Fibroblast of skin of back (primary cell): ENCODE measurements around the gene HS3ST5.
"Not testable (repeated sequence)": the region's sequence is repeated elsewhere in the genome, so short reads cannot be mapped to it uniquely, and the experiment has no call there.

Experiments used
- DNase-seq: peaks from one replicate; pipeline ENCODE4 v3.0.0-alpha.2; 2013

HS3ST5 gene

GRCh38 chr6:114274836-114275235 is 68.0 kb downstream of the HS3ST5 start:
- DNase-seq, result no peak

- no peak for DNase-seq
Observed at GRCh38 chr6:114272582-114272981, 70.2 kb downstream of the HS3ST5 start.

GRCh38 chr6:114271405-114271804 is 71.4 kb downstream of the HS3ST5 start:
- no peak for DNase-seq

GRCh38 chr6:114267897-114268296 is 74.9 kb downstream of the HS3ST5 start:
- DNase-seq, result no peak

GRCh38 chr6:114260810-114261209 is 82.0 kb downstream of the HS3ST5 start:
- no peak for DNase-seq

GRCh38 chr6:114258376-114258775 is 84.4 kb downstream of the HS3ST5 start:
- DNase-seq, result no peak

GRCh38 chr6:114253431-114253830 is 89.4 kb downstream of the HS3ST5 start:
- no peak for DNase-seq

- DNase-seq, result no peak
Observed at GRCh38 chr6:114249522-114249921, 93.3 kb downstream of the HS3ST5 start.

- DNase-seq, result no peak
Observed at GRCh38 chr6:114247101-114247500, 95.7 kb downstream of the HS3ST5 start.

- no peak for DNase-seq
Observed at GRCh38 chr6:114240796-114241195, 102.0 kb downstream of the HS3ST5 start.

- DNase-seq, result no peak
Observed at GRCh38 chr6:114228675-114229074, 114.1 kb downstream of the HS3ST5 start.

GRCh38 chr6:114227944-114228468 is 114.8 kb downstream of the HS3ST5 start:
- no peak for DNase-seq

GRCh38 chr6:114220241-114220640 is 122.6 kb downstream of the HS3ST5 start:
- DNase-seq, result no peak

- no peak for DNase-seq
Observed at GRCh38 chr6:114218437-114219340, 124.1 kb downstream of the HS3ST5 start.

- DNase-seq, result not testable (repeated sequence)
Observed at GRCh38 chr6:114217996-114218395, 124.8 kb downstream of the HS3ST5 start.

GRCh38 chr6:114216789-114217467 is 125.9 kb downstream of the HS3ST5 start:
- no peak for DNase-seq

- no peak for DNase-seq
Observed at GRCh38 chr6:114210467-114210866, 132.4 kb downstream of the HS3ST5 start.

GRCh38 chr6:114203460-114203859 is 139.4 kb downstream of the HS3ST5 start:
- DNase-seq, result no peak

GRCh38 chr6:114202389-114202788 is 140.4 kb downstream of the HS3ST5 start:
- no peak for DNase-seq

GRCh38 chr6:114200891-114201290 is 141.9 kb downstream of the HS3ST5 start:
- no peak for DNase-seq

GRCh38 chr6:114195631-114196403 is 147.0 kb downstream of the HS3ST5 start:
- no peak for DNase-seq

GRCh38 chr6:114195027-114195365 is 147.8 kb downstream of the HS3ST5 start:
- DNase-seq, result no peak
